HepG2 (cell line): ENCODE data around the gene GPX2. TPM values are rescaled to one million over a fixed set of nuclear protein-coding genes. Genes with fewer than 3 reads are reported as not detected.

Experiments
- ARID2 ChIP-seq: sonication (generic); formaldehyde crosslinking; IDR thresholded peaks from 2 replicates; pipeline ENCODE4 v1.8.1; 2022; ENCODE audit warnings: mild to moderate bottlenecking, missing genetic modification reagents, borderline replicate concordance
- FOXA3 ChIP-seq: IDR thresholded peaks from 2 replicates; pipeline ENCODE4 v1.6.1; 2016; ENCODE audit warnings: missing genetic modification reagents, missing compliant biosample characterization
- HOMEZ ChIP-seq: IDR thresholded peaks from 2 replicates; pipeline ENCODE4 v1.6.1; 2016; ENCODE audit warnings: low read depth
- IKZF1 ChIP-seq: fragments of 450-650 bp; IDR thresholded peaks from 2 replicates; pipeline ENCODE4 v1.7.1; 2016
- NFKB2 ChIP-seq: sonication (generic); formaldehyde crosslinking; IDR thresholded peaks from 2 replicates; pipeline ENCODE4 v1.4.0; 2020; ENCODE audit warnings: missing genetic modification reagents, borderline replicate concordance
- PAX8 ChIP-seq: sonication (generic); formaldehyde crosslinking; IDR thresholded peaks from 2 replicates; pipeline ENCODE4 v1.8.0; 2022; ENCODE audit warnings: mild to moderate bottlenecking, missing genetic modification reagents, borderline replicate concordance
- RELA ChIP-seq: sonication (generic); formaldehyde crosslinking; IDR thresholded peaks from 2 replicates; pipeline ENCODE4 v1.4.0; 2020; ENCODE audit warnings: missing genetic modification reagents
- SKI ChIP-seq: fragments of 450-650 bp; IDR thresholded peaks from one replicate; pipeline ENCODE4 v1.6.1; 2018; ENCODE audit warnings: mild to moderate bottlenecking; ENCODE audit not compliant: partially characterized antibody
- SNAPC4 ChIP-seq: sonication (generic); formaldehyde crosslinking; IDR thresholded peaks from 2 replicates; pipeline ENCODE4 v1.4.0; 2020; ENCODE audit warnings: mild to moderate bottlenecking, missing genetic modification reagents
- SOX5 ChIP-seq: IDR thresholded peaks from 2 replicates; pipeline ENCODE4 v1.6.1; 2016; ENCODE audit warnings: borderline replicate concordance
- YEATS4 ChIP-seq: sonication (generic); formaldehyde crosslinking; IDR thresholded peaks from 2 replicates; pipeline ENCODE4 v1.4.0; 2020; ENCODE audit warnings: missing genetic modification reagents, borderline replicate concordance
- ZBTB3 ChIP-seq: sonication (generic); formaldehyde crosslinking; IDR thresholded peaks from 2 replicates; pipeline ENCODE4 v1.4.0; 2020; ENCODE audit warnings: low read depth, mild to moderate bottlenecking, moderate library complexity, missing genetic modification reagents, borderline replicate concordance
- ZBTB44 ChIP-seq: sonication (generic); formaldehyde crosslinking; IDR thresholded peaks from 2 replicates; pipeline ENCODE4 v1.4.0; 2020; ENCODE audit warnings: missing genetic modification reagents
- ZBTB8A ChIP-seq: sonication (generic); formaldehyde crosslinking; IDR thresholded peaks from 2 replicates; pipeline ENCODE4 v1.4.0; 2020; ENCODE audit warnings: mild to moderate bottlenecking, low read depth, missing genetic modification reagents, borderline replicate concordance
- ZNF160 ChIP-seq: sonication (generic); formaldehyde crosslinking; IDR thresholded peaks from 2 replicates; pipeline ENCODE4 v1.8.0; 2022; ENCODE audit warnings: mild to moderate bottlenecking, inconsistent platforms, missing genetic modification reagents
- ZNF547 ChIP-seq: sonication (generic); formaldehyde crosslinking; IDR thresholded peaks from 2 replicates; pipeline ENCODE4 v1.5.1; 2020; ENCODE audit warnings: mild to moderate bottlenecking, missing genetic modification reagents
- ZNF563 ChIP-seq: sonication (generic); formaldehyde crosslinking; IDR thresholded peaks from 2 replicates; pipeline ENCODE4 v1.8.0; 2022; ENCODE audit warnings: mild to moderate bottlenecking, moderate library complexity, missing genetic modification reagents
- ZNF777 ChIP-seq: sonication (generic); formaldehyde crosslinking; IDR thresholded peaks from 2 replicates; pipeline ENCODE4 v1.4.0; 2020; ENCODE audit warnings: missing genetic modification reagents
- polyA plus RNA-seq, 8 experiments: library from polyadenylated mRNA; depleted of rRNA in 3 of 8; stranded (reverse) in 7 of 8; unstranded in 1 of 8; fragments of >200 nt; fragmentation: Illumina TruSeq in 4 of 8; extraction: Trizol in 4 of 8; gene quantifications; 2 replicates each; pipeline versions ENCODE4 v1.2.1 to v1.2.3, GENCODE V29; 2011 to 2016; ENCODE audit warnings: low read depth in 4 of 8, missing spikeins in 1 of 8, mixed read lengths in 1 of 8; ENCODE audit not compliant: insufficient read depth in 1 of 8
- total RNA-seq, 5 experiments: library from RNA; depleted of rRNA; stranded (reverse); fragments of >200 nt; fragmentation: Illumina TruSeq; extraction: Trizol; gene quantifications; 2 replicates each; pipeline ENCODE4 v1.2.3, GENCODE V29; 2016; ENCODE audit warnings: low read depth in 1 of 5

Gene GPX2
- total and polyA plus RNA-seq, 2 of the 13 experiments (the other 11 are each of a cell fraction or from before 2014, with no cell fraction given): 526 to 674 TPM

- TF ChIP-seq ZBTB8A (0 out of 2 replicates have a peak, but pooled peaks have one; percentile 47), HOMEZ (CRISPR knock-in tag) (peak; percentile 94), YEATS4 (CRISPR knock-in tag) (peak; percentile 79; the same call in 1 of the 2 replicates), FOXA3 (CRISPR knock-in tag) (peak; percentile 69), ZBTB3 (no peak; the same call in 1 of the 2 replicates), ARID2 (no peak), PAX8 (CRISPR knock-in tag) (peak; percentile 63; the same call in 1 of the 2 replicates), ZNF563 (peak; percentile 64; the same call in 1 of the 2 replicates), SNAPC4 (peak; percentile 67), ZNF777 (CRISPR knock-in tag) (peak; percentile 59; the same call in 1 of the 2 replicates), IKZF1 (no peak), NFKB2 (CRISPR knock-in tag) (peak; percentile 76), ZNF547 (CRISPR knock-in tag) (peak; percentile 49; the same call in 1 of the 2 replicates), SOX5 (CRISPR knock-in tag) (peak; percentile 24; the same call in 1 of the 2 replicates), ZNF160 (CRISPR knock-in tag) (0 out of 2 replicates have a peak, but pooled peaks have one; percentile 43), RELA (CRISPR knock-in tag) (no peak), SKI (peak; percentile 16), ZBTB44 (CRISPR knock-in tag) (no peak)
Observed at GRCh38 chr14:64914237-64915028, 28.1 kb downstream of the GPX2 start, which contains the start of gene CHURC1 (continued).
